ENCODE measurements around the gene SNX17. TPM values are rescaled to one million over a fixed set of nuclear protein-coding genes. Genes with fewer than 3 reads are reported as not detected.
A peak's percentile ranks its signal among the peaks of the same experiment; 100 is the strongest.

Gene SNX17
- polyA plus RNA-seq, 3 donors, result 86.6 to 338 (median 291) TPM

- peaks cover 0 to 2% (median 0%) of the 10 kb centered on the region in 7 donors for H3K9me3 Mint-ChIP-seq
- Histone ChIP-seq H3K79me2 (ENCODE audit: insufficient read depth, low read length) (peaks cover 62% of the 10 kb centered on the region), H2AFZ (ENCODE audit: insufficient read depth, low read depth, low read length, poor library complexity, severe bottlenecking) (no peak overlapping the region), H4K20me1 (ENCODE audit: insufficient read depth, low read length) (peaks cover 51% of the 10 kb centered on the region), H3K4me2 (replicated peaks; ENCODE audit: extremely low read depth, low read length, poor library complexity, severe bottlenecking) (no peak overlapping the region), H3K4me3 (replicated peaks in 1 of 3; ENCODE audit: low read depth in 2 of 3, low read length in 3 of 3) (no peak overlapping the region), H3K4me1 (ENCODE audit: control insufficient read depth in 1 of 2, insufficient read depth in 2 of 2, low read length in 2 of 2) (peaks cover 25 to 46% of the 10 kb centered on the region in 2 donors), H3K27ac (ENCODE audit: low read depth in 1 of 2, low read length in 2 of 2) (peak overlapping the region in 1 of 2 donors; percentile 96), H3K36me3 (replicated peaks in 1 of 2; ENCODE audit: control insufficient read depth in 1 of 2, insufficient read depth in 2 of 2, low read length in 2 of 2) (peaks cover 58 to 72% of the 10 kb centered on the region in 2 donors), H3K27me3 (ENCODE audit: control insufficient read depth in 2 of 2, insufficient read depth in 2 of 2, low read length in 2 of 2) (no peaks in the 10 kb centered on the region), H3K9me3 (replicated peaks in 1 of 2; ENCODE audit: control insufficient read depth in 1 of 2, insufficient read depth in 1 of 2, low read length in 2 of 2) (no peaks in the 10 kb centered on the region), H3K9ac (ENCODE audit: insufficient read depth, low read length, poor library complexity, severe bottlenecking) (no peak overlapping the region)
- H3K27ac Mint-ChIP-seq, result peak overlapping the region; percentile 1 to 82 (median 53)
- H3K4me1 Mint-ChIP-seq, result peaks cover 38% of the 10 kb centered on the region
- no peak for TF ChIP-seq CTCF (IDR thresholded peaks at IDR 0.05)
- peaks cover 0 to 3% (median 1%) of the 10 kb centered on the region in 3 donors for H3K27me3 Mint-ChIP-seq (ENCODE audit: low read depth in 3 of 3)
- DNase-seq, result no peak
- WGBS (ENCODE audit: insufficient coverage), result 93% methylated on average over 9 of the region's 10 CpGs
- no peak overlapping the region for H3K4me3 Mint-ChIP-seq
- intact Hi-C loops (cut with micrococcal nuclease), result loop anchor here in 1 of 2 donors (10.0 kb wide), 1 partner anchor 118 kb away; the partner anchor contains the start of genes FNDC4 and GCKR
- H3K36me3 Mint-ChIP-seq, result peaks cover 59 to 65% of the 10 kb centered on the region in 2 donors
Measured at GRCh38 chr2:27376866-27377617, 6.6 kb downstream of the SNX17 start.

GRCh38 chr2:27377618-27378095 is 7.2 kb downstream of the SNX17 start:
- intact Hi-C loops (cut with micrococcal nuclease), result loop anchor here in 1 of 2 donors (10.0 kb wide), 1 partner anchor 117 kb away; the partner anchor contains the start of genes FNDC4 and GCKR
- Histone ChIP-seq H3K4me3 (replicated peaks in 1 of 3; ENCODE audit: low read depth in 2 of 3, low read length in 3 of 3) (no peak overlapping the region), H3K79me2 (ENCODE audit: insufficient read depth, low read length) (peaks cover 56% of the 10 kb centered on the region), H3K36me3 (replicated peaks in 1 of 2; ENCODE audit: control insufficient read depth in 1 of 2, insufficient read depth in 2 of 2, low read length in 2 of 2) (peaks cover 63 to 72% of the 10 kb centered on the region in 2 donors), H3K4me1 (ENCODE audit: control insufficient read depth in 1 of 2, insufficient read depth in 2 of 2, low read length in 2 of 2) (peaks cover 19 to 40% of the 10 kb centered on the region in 2 donors), H3K27me3 (ENCODE audit: control insufficient read depth in 2 of 2, insufficient read depth in 2 of 2, low read length in 2 of 2) (no peaks in the 10 kb centered on the region), H4K20me1 (ENCODE audit: insufficient read depth, low read length) (peaks cover 51% of the 10 kb centered on the region), H3K27ac (ENCODE audit: low read depth in 1 of 2, low read length in 2 of 2) (peak overlapping the region in 1 of 2 donors; percentile 96), H3K9ac (ENCODE audit: insufficient read depth, low read length, poor library complexity, severe bottlenecking) (no peak overlapping the region), H2AFZ (ENCODE audit: insufficient read depth, low read depth, low read length, poor library complexity, severe bottlenecking) (no peak overlapping the region), H3K4me2 (replicated peaks; ENCODE audit: extremely low read depth, low read length, poor library complexity, severe bottlenecking) (no peak overlapping the region), H3K9me3 (replicated peaks in 1 of 2; ENCODE audit: control insufficient read depth in 1 of 2, insufficient read depth in 1 of 2, low read length in 2 of 2) (no peaks in the 10 kb centered on the region)
- Mint-ChIP-seq H3K4me1 (peaks cover 32% of the 10 kb centered on the region), H3K27me3 (ENCODE audit: low read depth in 3 of 3) (peaks cover 0 to 3% (median 1%) of the 10 kb centered on the region in 3 donors), H3K36me3 (peaks cover 58 to 66% of the 10 kb centered on the region in 2 donors), H3K27ac (peak overlapping the region in 6 of 7 donors; percentile 12 to 82 (median 49)), H3K4me3 (no peak overlapping the region), H3K9me3 (peaks cover 0 to 2% (median 0%) of the 10 kb centered on the region in 7 donors)
- no peak for TF ChIP-seq CTCF (IDR thresholded peaks at IDR 0.05)
- DNase-seq, result no peak
- WGBS (ENCODE audit: insufficient coverage), result 96% methylated on average over 18 of the region's 18 CpGs
